ENCODE data around the gene OTOP3. TPM values are rescaled to one million over a fixed set of nuclear protein-coding genes. Genes with fewer than 3 reads are reported as not detected.

Gene OTOP3
- total RNA-seq, 1 experiment from 2014 or later, result not detected

GRCh38 chr17:74961657-74962350, 26.1 kb downstream of the OTOP3 start:
- H3K27me3 Mint-ChIP-seq (ENCODE audit: low read depth), result peaks cover 30% of the 10 kb centered on the region
- H3T11ph ChIP-seq (ENCODE audit: low read length), result no peak overlapping the region

More at GRCh38 chr17:74961657-74962350, 26.1 kb downstream of the OTOP3 start:
- no peak overlapping the region for H2AK5ac ChIP-seq (ENCODE audit: insufficient read length, low read length)
- no peak overlapping the region for H3K27ac Mint-ChIP-seq
- no peak overlapping the region for H4K91ac ChIP-seq (ENCODE audit: insufficient read length, low read depth, low read length)
- H3K9me3 Mint-ChIP-seq, result peaks cover 0 to 2% of the 10 kb centered on the region in 2 experiments; a peak in 1 of 5 replicates
- no peaks in the 10 kb centered on the region for H3K27me3 ChIP-seq (ENCODE audit: insufficient read depth, low read length)
- H3K4me2 ChIP-seq (ENCODE audit: insufficient read depth, insufficient read length, low read length), result no peak overlapping the region
- H3K4me3 Mint-ChIP-seq, result peak overlapping the region in 1 of 2 experiments; percentile 50; a peak in 3 of 5 replicates
- H4K5ac ChIP-seq (ENCODE audit: insufficient read length, low read depth, low read length), result no peak overlapping the region
- peaks cover 0 to 2% (median 0%) of the 10 kb centered on the region in 3 experiments; a peak in 2 of 7 replicates for H3K36me3 Mint-ChIP-seq (ENCODE audit: insufficient read depth in 1 of 3, low read depth in 3 of 3)
- no peaks in the 10 kb centered on the region for H3K23me2 ChIP-seq (ENCODE audit: insufficient read length, low read depth, low read length, poor library complexity, severe bottlenecking)
- no peak overlapping the region for H3K56ac ChIP-seq (ENCODE audit: insufficient read length, low read depth, low read length)
- H2BK15ac ChIP-seq (ENCODE audit: low read depth, low read length), result no peak overlapping the region
- peak; percentile 95 for DNase-seq
- H2BK5ac ChIP-seq (ENCODE audit: insufficient read length, low read length), result no peak overlapping the region
- no peak overlapping the region for H3K23ac ChIP-seq (ENCODE audit: insufficient read length, low read depth, low read length)
- H4K8ac ChIP-seq (replicated peaks; ENCODE audit: insufficient read length, low read depth, low read length), result no peak overlapping the region
- no peak overlapping the region for H2BK20ac ChIP-seq (ENCODE audit: low read depth, low read length, poor library complexity, severe bottlenecking)
- peak; percentile 85 for TF ChIP-seq CTCF (conservative IDR thresholded peaks at IDR 0.05)
- H3K4me1 ChIP-seq (ENCODE audit: insufficient read depth, low read length), result no peaks in the 10 kb centered on the region
- H3K79me1 ChIP-seq (ENCODE audit: insufficient read depth, low read depth, low read length, poor library complexity, severe bottlenecking), result no peaks in the 10 kb centered on the region
- H3K4ac ChIP-seq (ENCODE audit: low read depth, low read length), result no peak overlapping the region
- H2AFZ ChIP-seq (ENCODE audit: low read length), result no peak overlapping the region
- H4K20me1 ChIP-seq (ENCODE audit: control insufficient read depth, insufficient read depth, insufficient read length), result peaks cover 3% of the 10 kb centered on the region
- no CpG with 5 or more reads among the region's 23 CpGs for WGBS (ENCODE audit: extremely low coverage, insufficient read length, low lambda C conversion rate)
- H3K9ac ChIP-seq (ENCODE audit: extremely low read depth, insufficient read length, low read length), result no peak overlapping the region
- no peaks in the 10 kb centered on the region for H3K9me3 ChIP-seq (ENCODE audit: control insufficient read depth, low read depth, low read length)
- no peak overlapping the region for H3K27ac ChIP-seq (ENCODE audit: insufficient read length, low read depth, low read length)
- no peak overlapping the region for H2BK12ac ChIP-seq (ENCODE audit: insufficient read length, low read depth, low read length)
- H3K4me1 Mint-ChIP-seq, result peaks cover 6 to 11% of the 10 kb centered on the region in 2 experiments
- no peak overlapping the region for H2BK120ac ChIP-seq (ENCODE audit: low read depth, low read length, poor library complexity, severe bottlenecking)
- H3K18ac ChIP-seq (ENCODE audit: insufficient read length, low read depth, low read length), result no peak overlapping the region
- no peaks in the 10 kb centered on the region for H3K79me2 ChIP-seq (ENCODE audit: insufficient read depth, low read length)
- H3K14ac ChIP-seq (ENCODE audit: insufficient read depth, low read length), result no peak overlapping the region; the same call in 1 of the 2 replicates

Data from H9 (cell line).